Mammary epithelial cell (primary cell): ENCODE results near the gene SLC50A1.

Experiments used
- CTCF ChIP-seq, 2 donors: IDR thresholded peaks in 1 of 2; conservative IDR thresholded peaks in 1 of 2; 2 replicates each; pipeline ENCODE4 v1.5.1; 2011 to 2012; ENCODE audit warnings: inconsistent platforms in 2 of 2, low read length in 2 of 2, mild to moderate bottlenecking in 2 of 2, control low read depth in 1 of 2, low read depth in 1 of 2; ENCODE audit not compliant: insufficient read depth in 1 of 2; ENCODE audit errors: extremely low read depth in 1 of 2
- EZH2 ChIP-seq: IDR thresholded peaks from 2 replicates; pipeline ENCODE4 v1.6.1; 2012; ENCODE audit warnings: low read length, inconsistent platforms, borderline replicate concordance

- TF ChIP-seq CTCF (conservative IDR thresholded peaks at IDR 0.05 in 1 of 2, IDR thresholded peaks at IDR 0.05 in 1 of 2; ENCODE audit: extremely low read depth in 1 of 2, insufficient read depth in 1 of 2, low read depth in 1 of 2, low read length in 2 of 2) (no peak), EZH2 (no peak)
Measured at GRCh38 chr1:155092641-155093040, 43.0 kb upstream of the SLC50A1 start.
